ENCODE measurements around the gene ECE2. TPM values are rescaled to one million over a fixed set of nuclear protein-coding genes. Genes with fewer than 3 reads are reported as not detected.

ECE2 gene
- polyA plus RNA-seq, 1 of the 3 experiments (the other 2 are of a cell fraction) = 0.03 TPM

DNA sequence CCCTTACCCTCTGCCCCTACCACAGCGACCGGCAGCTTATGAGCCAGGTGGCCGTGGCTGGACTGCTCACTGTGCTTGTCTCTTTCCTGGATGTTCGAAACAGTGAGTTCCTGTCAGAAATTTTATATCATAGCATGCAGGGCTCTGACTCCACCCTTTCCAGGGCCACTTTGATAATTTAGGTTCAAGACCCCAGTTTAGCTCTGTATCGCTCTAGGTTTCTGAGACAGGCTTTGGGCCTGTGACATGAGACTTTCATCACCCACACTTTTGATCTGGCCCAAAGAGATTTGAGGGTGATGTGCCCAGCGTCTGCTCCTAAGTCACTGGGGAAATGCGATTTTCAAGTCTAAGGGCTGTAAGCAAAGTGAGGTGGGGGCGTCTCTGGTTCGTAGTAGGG lies 32.1 kb downstream of the ECE2 start:
- H3K27me3 ChIP-seq (ENCODE audit: insufficient read depth) = no peaks in the 10 kb centered on the region
- 96% methylated on average over 9 of the region's 9 CpGs for WGBS (ENCODE audit: low lambda C conversion rate)
- H3K9me3 ChIP-seq = no peaks in the 10 kb centered on the region
- H3F3A ChIP-seq (replicated peaks; ENCODE audit: insufficient read depth) = peaks cover 46% of the 10 kb centered on the region
- H3K4me1 ChIP-seq (ENCODE audit: control insufficient read depth in 1 of 2, insufficient read depth in 2 of 2, low read depth in 1 of 2, low read length in 1 of 2) = peaks cover 0 to 3% of the 10 kb centered on the region in 2 experiments; a peak in 1 of 4 replicates
- no peaks in the 10 kb centered on the region for H3K9me2 ChIP-seq
- peaks cover 23% of the 10 kb centered on the region; the same call in 1 of the 2 replicates for H3K79me2 ChIP-seq (ENCODE audit: insufficient read depth)
- H2AFZ ChIP-seq (ENCODE audit: low read depth) = no peak overlapping the region
- peak overlapping the region in 1 of 2 experiments; percentile 65; a peak in 1 of 4 replicates for H3K27ac ChIP-seq (ENCODE audit: low read depth in 2 of 2, low read length in 1 of 2)
- H3K4me2 ChIP-seq = no peak overlapping the region
- no peak for DNase-seq
- H3K9ac ChIP-seq = no peak overlapping the region
- ChIA-PET CTCF (interaction anchor here (1.3 kb wide), 1 partner anchor 292 kb away, joined by 3 read pairs; no protein-coding TSS in a partner anchor), POLR2A (no interaction called here)
- TF ChIP-seq MEF2A (IDR thresholded peaks at IDR 0.05; ENCODE audit: borderline replicate concordance, low read depth) (no peak), MXI1 (IDR thresholded peaks at IDR 0.05; ENCODE audit: low read depth, low read length) (no peak), FOSL2 (IDR thresholded peaks at IDR 0.05; ENCODE audit: borderline replicate concordance, low read depth) (no peak), RAD21 (IDR thresholded peaks at IDR 0.05; ENCODE audit: low read length) (no peak), POLR2AphosphoS5 (IDR thresholded peaks at IDR 0.05; ENCODE audit: low read depth, low read length) (no peak), GATA2 (CRISPR knock-in tag; IDR thresholded peaks at IDR 0.05) (no peak), GABPA (IDR thresholded peaks at IDR 0.05; ENCODE audit: low read depth) (no peak), RCOR1 (IDR thresholded peaks at IDR 0.05; ENCODE audit: low read length) (no peak), CHD2 (IDR thresholded peaks at IDR 0.05; ENCODE audit: low read length, partially characterized antibody) (no peak)
- TF ChIP-seq, protein P1, sequence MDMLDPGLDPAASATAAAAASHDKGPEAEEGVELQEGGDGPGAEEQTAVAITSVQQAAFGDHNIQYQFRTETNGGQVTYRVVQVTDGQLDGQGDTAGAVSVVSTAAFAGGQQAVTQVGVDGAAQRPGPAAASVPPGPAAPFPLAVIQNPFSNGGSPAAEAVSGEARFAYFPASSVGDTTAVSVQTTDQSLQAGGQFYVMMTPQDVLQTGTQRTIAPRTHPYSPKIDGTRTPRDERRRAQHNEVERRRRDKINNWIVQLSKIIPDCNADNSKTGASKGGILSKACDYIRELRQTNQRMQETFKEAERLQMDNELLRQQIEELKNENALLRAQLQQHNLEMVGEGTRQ (IDR thresholded peaks at IDR 0.05; ENCODE audit: borderline replicate concordance, low read depth, low read length) = no peak
- TF ChIP-seq, protein P2, sequence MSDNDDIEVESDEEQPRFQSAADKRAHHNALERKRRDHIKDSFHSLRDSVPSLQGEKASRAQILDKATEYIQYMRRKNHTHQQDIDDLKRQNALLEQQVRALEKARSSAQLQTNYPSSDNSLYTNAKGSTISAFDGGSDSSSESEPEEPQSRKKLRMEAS (IDR thresholded peaks at IDR 0.05; ENCODE audit: low read depth) = no peak
- no peak overlapping the region for H3K4me3 ChIP-seq (ENCODE audit: low read depth in 2 of 2, low read length in 1 of 2)
- peaks cover 18% of the 10 kb centered on the region; the same call in 1 of the 2 replicates for H4K20me1 ChIP-seq (ENCODE audit: insufficient read depth)
- peaks cover 50 to 54% of the 10 kb centered on the region in 2 experiments for H3K36me3 ChIP-seq (replicated peaks in 1 of 2; ENCODE audit: control insufficient read depth in 1 of 2, insufficient read depth in 2 of 2, low read length in 1 of 2)

DNA sequence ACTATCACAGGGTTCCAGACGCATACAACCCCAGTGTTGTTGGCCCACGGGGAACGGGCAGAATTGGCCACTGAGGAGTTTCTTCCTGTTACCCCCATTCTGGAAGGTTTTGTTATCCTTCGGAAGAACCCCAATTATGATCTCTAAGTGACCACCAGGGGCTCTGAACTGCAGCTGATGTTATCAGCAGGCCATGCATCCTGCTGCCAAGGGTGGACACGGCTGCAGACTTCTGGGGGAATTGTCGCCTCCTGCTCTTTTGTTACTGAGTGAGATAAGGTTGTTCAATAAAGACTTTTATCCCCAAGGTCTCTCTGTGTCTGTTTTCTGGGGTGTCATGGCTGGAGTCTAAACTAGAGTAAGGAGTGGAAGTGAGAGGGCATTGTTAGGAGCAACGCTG lies 32.9 kb downstream of the ECE2 start:
- Histone ChIP-seq H3K9me3 (no peaks in the 10 kb centered on the region), H3K27ac (ENCODE audit: low read depth in 2 of 2, low read length in 1 of 2) (peak overlapping the region in 1 of 2 experiments; percentile 65; a peak in 2 of 4 replicates), H3K9ac (no peak overlapping the region), H2AFZ (ENCODE audit: low read depth) (no peak overlapping the region), H3K4me1 (ENCODE audit: control insufficient read depth in 1 of 2, insufficient read depth in 2 of 2, low read depth in 1 of 2, low read length in 1 of 2) (peaks cover 0 to 3% of the 10 kb centered on the region in 2 experiments; a peak in 1 of 4 replicates), H3K27me3 (ENCODE audit: insufficient read depth) (no peaks in the 10 kb centered on the region), H3K4me2 (no peak overlapping the region), H3F3A (replicated peaks; ENCODE audit: insufficient read depth) (peaks cover 46% of the 10 kb centered on the region), H3K36me3 (replicated peaks in 1 of 2; ENCODE audit: control insufficient read depth in 1 of 2, insufficient read depth in 2 of 2, low read length in 1 of 2) (peaks cover 42 to 45% of the 10 kb centered on the region in 2 experiments), H3K9me2 (no peaks in the 10 kb centered on the region), H4K20me1 (ENCODE audit: insufficient read depth) (peaks cover 18% of the 10 kb centered on the region; the same call in 1 of the 2 replicates), H3K4me3 (ENCODE audit: low read depth in 2 of 2, low read length in 1 of 2) (no peak overlapping the region), H3K79me2 (ENCODE audit: insufficient read depth) (peaks cover 15% of the 10 kb centered on the region; the same call in 1 of the 2 replicates)
- WGBS (ENCODE audit: low lambda C conversion rate) = 57% methylated on average over 4 of the region's 7 CpGs
- TF ChIP-seq MXI1 (IDR thresholded peaks at IDR 0.05; ENCODE audit: low read depth, low read length) = peak; percentile 40; the same call in 1 of the 2 replicates
- peak; percentile 84 for TF ChIP-seq GATA2 (CRISPR knock-in tag; IDR thresholded peaks at IDR 0.05)
- no peak for TF ChIP-seq FOXM1 (IDR thresholded peaks at IDR 0.05; ENCODE audit: low read depth)
- TF ChIP-seq, protein P3, sequence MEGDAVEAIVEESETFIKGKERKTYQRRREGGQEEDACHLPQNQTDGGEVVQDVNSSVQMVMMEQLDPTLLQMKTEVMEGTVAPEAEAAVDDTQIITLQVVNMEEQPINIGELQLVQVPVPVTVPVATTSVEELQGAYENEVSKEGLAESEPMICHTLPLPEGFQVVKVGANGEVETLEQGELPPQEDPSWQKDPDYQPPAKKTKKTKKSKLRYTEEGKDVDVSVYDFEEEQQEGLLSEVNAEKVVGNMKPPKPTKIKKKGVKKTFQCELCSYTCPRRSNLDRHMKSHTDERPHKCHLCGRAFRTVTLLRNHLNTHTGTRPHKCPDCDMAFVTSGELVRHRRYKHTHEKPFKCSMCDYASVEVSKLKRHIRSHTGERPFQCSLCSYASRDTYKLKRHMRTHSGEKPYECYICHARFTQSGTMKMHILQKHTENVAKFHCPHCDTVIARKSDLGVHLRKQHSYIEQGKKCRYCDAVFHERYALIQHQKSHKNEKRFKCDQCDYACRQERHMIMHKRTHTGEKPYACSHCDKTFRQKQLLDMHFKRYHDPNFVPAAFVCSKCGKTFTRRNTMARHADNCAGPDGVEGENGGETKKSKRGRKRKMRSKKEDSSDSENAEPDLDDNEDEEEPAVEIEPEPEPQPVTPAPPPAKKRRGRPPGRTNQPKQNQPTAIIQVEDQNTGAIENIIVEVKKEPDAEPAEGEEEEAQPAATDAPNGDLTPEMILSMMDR (IDR thresholded peaks at IDR 0.05) = peak; percentile 24; the same call in 1 of the 2 replicates
- TF ChIP-seq, protein P4, sequence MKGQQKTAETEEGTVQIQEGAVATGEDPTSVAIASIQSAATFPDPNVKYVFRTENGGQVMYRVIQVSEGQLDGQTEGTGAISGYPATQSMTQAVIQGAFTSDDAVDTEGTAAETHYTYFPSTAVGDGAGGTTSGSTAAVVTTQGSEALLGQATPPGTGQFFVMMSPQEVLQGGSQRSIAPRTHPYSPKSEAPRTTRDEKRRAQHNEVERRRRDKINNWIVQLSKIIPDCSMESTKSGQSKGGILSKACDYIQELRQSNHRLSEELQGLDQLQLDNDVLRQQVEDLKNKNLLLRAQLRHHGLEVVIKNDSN (IDR thresholded peaks at IDR 0.05; ENCODE audit: borderline replicate concordance, low read depth) = no peak
- POLR2A ChIA-PET = no interaction called here
- CTCF ChIA-PET = no interaction called here
- peak; percentile 50 for DNase-seq

Data from SK-N-SH (cell line).